HepG2 (cell line): Measurements from ENCODE around the gene CNNM3. TPM values are rescaled to one million over a fixed set of nuclear protein-coding genes. Genes with fewer than 3 reads are reported as not detected.

ENCODE experiments used
- ATAC-seq: fragments of 200-7000 bp; cut with Tn5 transposase; 3 replicates; pipeline ENCODE4 v1.9.1; 2020; ENCODE audit warnings: mild to moderate bottlenecking, moderate library complexity
- BruUV-seq: library from RNA; stranded (reverse); fragments of 400-500 nt; replicated peaks from 2 replicates; lab custom pipeline; 2021; lab: Mats Ljungman, UMichigan
- CTCF ChIA-PET: fragments of 300-600 bp; formaldehyde crosslinking; extraction: SDS; loops from one replicate; lab custom pipeline; 2021; ENCODE audit warnings: low total read pairs, inconsistent platforms, low intra/inter-chr PET ratio; lab: Yijun Ruan, JAX
- POLR2A ChIA-PET: fragments of 350-600 bp; sonication (Branson Sonifier 250); formaldehyde crosslinking; loops from one replicate; lab custom pipeline; 2020; ENCODE audit warnings: antibody characterized with exemption, inconsistent platforms; lab: Yijun Ruan, JAX
- DNase-seq: peaks from one replicate; pipeline ENCODE4 v3.0.0-alpha.2; 2015; ENCODE audit warnings: low spot score
- FAIRE-seq: peaks from 3 replicates; lab custom pipeline; 2011; peaks lifted over from hg19 to GRCh38; lab: Jason Lieb, UNC
- H2AFZ ChIP-seq: one replicate; pipeline ENCODE4 v1.6.1; 2011; ENCODE audit warnings: low read length, inconsistent platforms
- H3K27ac ChIP-seq: fragments of 300-600 bp; 3 replicates; pipeline ENCODE4 v1.8.0; 2011; ENCODE audit warnings: mixed run types, mild to moderate bottlenecking, mixed read lengths, low read length, inconsistent platforms; ENCODE audit not compliant: insufficient read depth; ENCODE audit errors: extremely low read length
- H3K27me3 ChIP-seq, 2 experiments: fragments of 200-600 bp in 1 of 2; 2 replicates in 1 of 2; 3 replicates in 1 of 2; pipeline versions ENCODE4 v1.6.0 to v1.8.0; 2011; ENCODE audit warnings: low read length in 2 of 2, mild to moderate bottlenecking in 2 of 2, moderate library complexity in 2 of 2, inconsistent platforms in 1 of 2; ENCODE audit not compliant: insufficient read depth in 2 of 2, control insufficient read depth in 1 of 2
- H3K36me3 ChIP-seq, 2 experiments: fragments of 200-600 bp in 1 of 2; replicated peaks in 1 of 2; 2 replicates in 1 of 2; 3 replicates in 1 of 2; pipeline versions ENCODE4 v1.5.1 to v1.8.0; 2011; ENCODE audit warnings: low read length in 2 of 2, inconsistent platforms in 1 of 2; ENCODE audit not compliant: insufficient read depth in 2 of 2, control insufficient read depth in 1 of 2
- H3K4me1 ChIP-seq: 2 replicates; pipeline ENCODE4 v1.5.1; 2012; ENCODE audit warnings: low read length, inconsistent platforms; ENCODE audit not compliant: insufficient read depth
- H3K4me2 ChIP-seq: 2 replicates; pipeline ENCODE4 v1.6.0; 2011; ENCODE audit warnings: low read depth, low read length, inconsistent platforms
- H3K4me3 ChIP-seq, 3 experiments: fragments of 200-600 bp in 1 of 3; sonication (generic), shearing (Covaris generic) in 1 of 3; replicated peaks in 1 of 3; 2 replicates each; pipeline ENCODE4 v1.5.1; 2011 to 2016; ENCODE audit warnings: low read length in 3 of 3, inconsistent platforms in 2 of 3, low read depth in 2 of 3, mild to moderate bottlenecking in 2 of 3, control low read depth in 1 of 3, mixed read lengths in 1 of 3; ENCODE audit not compliant: insufficient read depth in 1 of 3
- H3K79me2 ChIP-seq: one replicate; pipeline ENCODE4 v1.6.1; 2011; ENCODE audit warnings: low read length, inconsistent platforms; ENCODE audit not compliant: insufficient read depth
- H3K9ac ChIP-seq: 2 replicates; pipeline ENCODE4 v1.6.0; 2011; ENCODE audit warnings: mild to moderate bottlenecking, low read depth, low read length, inconsistent platforms; ENCODE audit not compliant: insufficient read depth
- H3K9me3 ChIP-seq: 2 replicates; pipeline ENCODE4 v1.5.1; 2012; ENCODE audit warnings: mild to moderate bottlenecking, low read length
- H4K20me1 ChIP-seq: 2 replicates; pipeline ENCODE4 v1.6.0; 2011; ENCODE audit warnings: inconsistent platforms, mild to moderate bottlenecking, low read length, moderate library complexity; ENCODE audit not compliant: insufficient read depth
- ISX ChIP-seq: sonication (generic); formaldehyde crosslinking; conservative IDR thresholded peaks from 2 replicates; pipeline ENCODE4 v1.5.0; 2020; ENCODE audit warnings: missing genetic modification reagents
- KDM5A ChIP-seq: fragments of 200-600 bp; sonication (generic); IDR thresholded peaks from 2 replicates; pipeline ENCODE4 v1.7.0; 2018; ENCODE audit warnings: antibody characterized with exemption, mild to moderate bottlenecking, low read length, borderline replicate concordance
- KMT2B ChIP-seq: IDR thresholded peaks from 2 replicates; pipeline ENCODE4 v1.6.1; 2016; ENCODE audit warnings: missing genetic modification reagents, missing compliant biosample characterization
- NFE2L1 ChIP-seq: sonication (generic); formaldehyde crosslinking; IDR thresholded peaks from 2 replicates; pipeline ENCODE4 v1.4.0; 2020; ENCODE audit warnings: missing genetic modification reagents, mild to moderate bottlenecking, borderline replicate concordance
- RFX5 ChIP-seq: IDR thresholded peaks from 2 replicates; pipeline ENCODE4 v1.6.1; 2011; ENCODE audit warnings: low read depth, low read length, improper control_type of control experiment
- SP140L ChIP-seq: sonication (generic); formaldehyde crosslinking; IDR thresholded peaks from 2 replicates; pipeline ENCODE4 v1.4.0; 2020; ENCODE audit warnings: missing genetic modification reagents, borderline replicate concordance
- SRY ChIP-seq: sonication (generic); formaldehyde crosslinking; IDR thresholded peaks from 2 replicates; pipeline ENCODE4 v1.8.0; 2022; ENCODE audit warnings: mild to moderate bottlenecking, missing genetic modification reagents
- ZBTB43 ChIP-seq: sonication (generic); formaldehyde crosslinking; conservative IDR thresholded peaks from 2 replicates; pipeline ENCODE4 v1.4.0; 2020; ENCODE audit warnings: missing genetic modification reagents
- ZNF629 ChIP-seq: sonication (generic); formaldehyde crosslinking; conservative IDR thresholded peaks from 2 replicates; pipeline ENCODE4 v1.5.0; 2020; ENCODE audit warnings: missing genetic modification reagents
- ZNF7 ChIP-seq: IDR thresholded peaks from 2 replicates; pipeline ENCODE4 v1.6.1; 2016; ENCODE audit warnings: missing biosample characterization, missing genetic modification reagents
- ZNF768 ChIP-seq: sonication (generic); formaldehyde crosslinking; IDR thresholded peaks from 2 replicates; pipeline ENCODE4 v1.4.0; 2020; ENCODE audit warnings: missing genetic modification reagents
- WGBS: methylation state at CpG from one replicate; pipeline ENCODE4 v1.1.6; 2017; ENCODE audit warnings: low lambda C conversion rate; 5-methylcytosine and 5-hydroxymethylcytosine counted together
- in situ Hi-C: cut with HindIII; loops from 2 replicates; pipeline ENCODE4 v1.10.0; 2017; ENCODE audit warnings: low pct_unique_long_range_greater_than_20kb; ENCODE audit not compliant: extremely low pct_ligation_motif_present
- intact Hi-C: fragments of 100-400 bp; cut with micrococcal nuclease; formaldehyde crosslinking; loops from one replicate; pipeline ENCODE4 v1.10.0; 2022; ENCODE audit not compliant: unreplicated experiment
- polyA plus RNA-seq, 8 experiments: library from polyadenylated mRNA; depleted of rRNA in 3 of 8; stranded (reverse) in 7 of 8; unstranded in 1 of 8; fragments of >200 nt; fragmentation: Illumina TruSeq in 4 of 8; extraction: Trizol in 4 of 8; gene quantifications; 2 replicates each; pipeline versions ENCODE4 v1.2.1 to v1.2.3, GENCODE V29; 2011 to 2016; ENCODE audit warnings: low read depth in 4 of 8, missing spikeins in 1 of 8, mixed read lengths in 1 of 8; ENCODE audit not compliant: insufficient read depth in 1 of 8
- total RNA-seq, 5 experiments: library from RNA; depleted of rRNA; stranded (reverse); fragments of >200 nt; fragmentation: Illumina TruSeq; extraction: Trizol; gene quantifications; 2 replicates each; pipeline ENCODE4 v1.2.3, GENCODE V29; 2016; ENCODE audit warnings: low read depth in 1 of 5
- TF ChIP-seq, protein P1 (sequence below), 2 experiments: sonication (generic) in 1 of 2; formaldehyde crosslinking in 1 of 2; IDR thresholded peaks; 2 replicates each; pipeline versions ENCODE4 v1.4.0 to v1.6.1; 2016 to 2020; ENCODE audit warnings: borderline replicate concordance in 1 of 2, low read depth in 1 of 2, mild to moderate bottlenecking in 1 of 2, missing genetic modification reagents in 1 of 2

Gene CNNM3
- total and polyA plus RNA-seq, 2 of the 13 experiments (the other 11 are each of a cell fraction or from before 2014, with no cell fraction given), result 21.2 to 27.9 TPM

DNA sequence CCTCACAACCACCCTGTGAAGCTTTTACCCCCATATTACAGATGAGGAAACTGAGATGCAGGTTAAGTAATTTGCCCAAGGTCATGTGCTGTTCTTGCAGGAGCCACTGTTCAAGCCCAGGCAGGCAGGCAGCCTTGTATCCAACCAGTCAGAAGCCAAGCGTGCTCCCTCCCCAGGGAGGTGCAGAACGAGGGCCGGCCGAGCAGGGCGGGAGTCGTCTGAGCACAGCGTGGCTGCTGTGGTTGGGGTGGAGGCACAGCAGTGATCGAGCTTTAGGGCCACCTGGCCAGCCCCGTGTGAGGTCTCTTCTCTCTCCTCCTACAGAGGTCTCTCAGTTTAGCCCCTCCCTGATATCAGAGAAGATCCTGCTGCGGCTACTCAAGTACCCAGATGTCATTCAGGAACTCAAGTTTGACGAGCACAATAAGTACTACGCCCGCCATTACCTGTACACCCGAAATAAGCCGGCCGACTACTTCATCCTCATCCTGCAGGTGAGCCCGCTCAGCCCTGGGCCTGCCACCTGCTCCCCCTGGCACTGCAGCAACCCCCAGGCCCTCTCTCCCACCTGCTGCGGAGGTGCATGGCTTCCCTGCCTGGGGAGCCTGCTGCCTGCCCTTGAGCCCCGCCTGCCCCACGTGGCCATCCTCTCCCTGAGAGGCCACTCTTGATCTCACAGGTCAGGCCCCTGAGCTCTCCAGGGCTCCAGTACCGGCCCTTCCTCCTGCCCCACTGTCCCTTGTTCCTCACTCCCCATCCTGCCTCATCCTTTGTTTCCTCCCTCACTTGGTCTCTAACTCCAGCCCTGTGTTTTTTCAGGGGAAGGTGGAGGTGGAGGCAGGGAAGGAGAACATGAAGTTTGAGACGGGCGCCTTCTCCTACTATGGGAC lies 17.1 kb upstream of the CNNM3 start:
- BruUV-seq, result no TSS peak
- FAIRE-seq, result no peak
- H3K27ac ChIP-seq, result no peak overlapping the region

GRCh38 chr2:96799623-96799935 lies 16.5 kb upstream of the CNNM3 start:
- DNase-seq (no peak), FAIRE-seq (no peak), ATAC-seq (no peak)
- Histone ChIP-seq H4K20me1 (no peaks in the 10 kb centered on the region), H3K9ac (no peak overlapping the region), H3K4me3 (no peak overlapping the region), H3K36me3 (peaks cover 5 to 11% of the 10 kb centered on the region in 2 experiments; a peak in 3 of 5 replicates), H3K27me3 (no peaks in the 10 kb centered on the region), H3K4me1 (peaks cover 15% of the 10 kb centered on the region), H3K79me2 (no peaks in the 10 kb centered on the region), H2AFZ (no peak overlapping the region), H3K27ac (no peak overlapping the region), H3K9me3 (no peaks in the 10 kb centered on the region), H3K4me2 (no peak overlapping the region)
- CTCF ChIA-PET, result no interaction called here
- in situ Hi-C loops (no loop called here), intact Hi-C loops (no loop called here)
- POLR2A ChIA-PET, result interaction anchor here (1.1 to 2.1 kb wide), 4 partner anchors 10 to 250 kb away, joined by 3 to 7 read pairs (median 4); partner anchors contain the start of gene CNNM3
- BruUV-seq, result no TSS peak
- 95% methylated on average over 8 of the region's 8 CpGs for WGBS
- TF ChIP-seq, protein P1, sequence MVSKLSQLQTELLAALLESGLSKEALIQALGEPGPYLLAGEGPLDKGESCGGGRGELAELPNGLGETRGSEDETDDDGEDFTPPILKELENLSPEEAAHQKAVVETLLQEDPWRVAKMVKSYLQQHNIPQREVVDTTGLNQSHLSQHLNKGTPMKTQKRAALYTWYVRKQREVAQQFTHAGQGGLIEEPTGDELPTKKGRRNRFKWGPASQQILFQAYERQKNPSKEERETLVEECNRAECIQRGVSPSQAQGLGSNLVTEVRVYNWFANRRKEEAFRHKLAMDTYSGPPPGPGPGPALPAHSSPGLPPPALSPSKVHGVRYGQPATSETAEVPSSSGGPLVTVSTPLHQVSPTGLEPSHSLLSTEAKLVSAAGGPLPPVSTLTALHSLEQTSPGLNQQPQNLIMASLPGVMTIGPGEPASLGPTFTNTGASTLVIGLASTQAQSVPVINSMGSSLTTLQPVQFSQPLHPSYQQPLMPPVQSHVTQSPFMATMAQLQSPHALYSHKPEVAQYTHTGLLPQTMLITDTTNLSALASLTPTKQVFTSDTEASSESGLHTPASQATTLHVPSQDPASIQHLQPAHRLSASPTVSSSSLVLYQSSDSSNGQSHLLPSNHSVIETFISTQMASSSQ (IDR thresholded peaks at IDR 0.05; ENCODE audit: low read depth), result no peak
- TF ChIP-seq, protein P1 (CRISPR knock-in tag; IDR thresholded peaks at IDR 0.05; ENCODE audit: borderline replicate concordance), result no peak
- no peak for TF ChIP-seq RFX5
- TF ChIP-seq KMT2B (CRISPR knock-in tag), result no peak
- TF ChIP-seq ZBTB43 (CRISPR knock-in tag), result no peak
- TF ChIP-seq SRY (CRISPR knock-in tag), result no peak
- TF ChIP-seq ZNF7 (CRISPR knock-in tag), result no peak
- no peak for TF ChIP-seq ISX
- TF ChIP-seq KDM5A, result no peak
- TF ChIP-seq NFE2L1, result no peak

More for the DNA sequence above, 17.1 kb upstream of the CNNM3 start:
- no peak for DNase-seq
- no peak overlapping the region for H3K4me3 ChIP-seq
- no peaks in the 10 kb centered on the region for H3K9me3 ChIP-seq
- WGBS, result 97% methylated on average over 23 of the region's 23 CpGs
- TF ChIP-seq ZNF768 (CRISPR knock-in tag) (peak; percentile 64; the same call in 1 of the 2 replicates), SP140L (CRISPR knock-in tag) (no peak), ZNF629 (peak; percentile 50; the same call in 1 of the 2 replicates)
- TF ChIP-seq, all 625 proteins: peak for 2
- ChIA-PET POLR2A (interaction anchor here (1.1 to 1.3 kb wide), 2 partner anchors 11 to 249 kb away, joined by 3 to 4 read pairs; no protein-coding TSS in a partner anchor), CTCF (no interaction called here)
- Histone ChIP-seq H4K20me1 (no peaks in the 10 kb centered on the region), H3K4me1 (peaks cover 13% of the 10 kb centered on the region), H3K9ac (no peak overlapping the region), H3K36me3 (peaks cover 5 to 11% of the 10 kb centered on the region in 2 experiments; a peak in 3 of 5 replicates), H3K4me2 (no peak overlapping the region), H3K79me2 (no peaks in the 10 kb centered on the region), H3K27me3 (no peaks in the 10 kb centered on the region), H2AFZ (no peak overlapping the region)
- in situ Hi-C loops (no loop called here), intact Hi-C loops (no loop called here)
- no peak for ATAC-seq
